ENCODE data around the gene TMEM187. TPM values are rescaled to one million over a fixed set of nuclear protein-coding genes. Genes with fewer than 3 reads are reported as not detected.
A peak's percentile ranks its signal among the peaks of the same experiment; 100 is the strongest.

Gene TMEM187
- total and polyA plus RNA-seq, 2 donors (not counting 3 experiments of a cell fraction or from before 2014, with no cell fraction given) = 2.6 to 15.7 TPM

- DNase-seq (ENCODE audit: low read depth, low spot score) (no peak), FAIRE-seq (peak; percentile 35)
- no peaks in the 10 kb centered on the region for H3K9me1 ChIP-seq (replicated peaks; ENCODE audit: control insufficient read depth, extremely low read depth, insufficient read depth, low read length)
- no TSS peak for BruUV-seq (replicated peaks)
- H3K4me2 ChIP-seq (ENCODE audit: insufficient read depth, low read length) = no peak overlapping the region
- dilution Hi-C loops (cut with MboI; ENCODE audit: extremely low pct_ligation_motif_present, low sequenced_read_pairs) = no loop called here
- no peaks in the 10 kb centered on the region for H3K79me2 ChIP-seq (ENCODE audit: control insufficient read depth, insufficient read depth, low read length)
- TF ChIP-seq MYC (IDR thresholded peaks at IDR 0.05; ENCODE audit: low read depth, low read length) = no peak
- TF ChIP-seq, protein P1, sequence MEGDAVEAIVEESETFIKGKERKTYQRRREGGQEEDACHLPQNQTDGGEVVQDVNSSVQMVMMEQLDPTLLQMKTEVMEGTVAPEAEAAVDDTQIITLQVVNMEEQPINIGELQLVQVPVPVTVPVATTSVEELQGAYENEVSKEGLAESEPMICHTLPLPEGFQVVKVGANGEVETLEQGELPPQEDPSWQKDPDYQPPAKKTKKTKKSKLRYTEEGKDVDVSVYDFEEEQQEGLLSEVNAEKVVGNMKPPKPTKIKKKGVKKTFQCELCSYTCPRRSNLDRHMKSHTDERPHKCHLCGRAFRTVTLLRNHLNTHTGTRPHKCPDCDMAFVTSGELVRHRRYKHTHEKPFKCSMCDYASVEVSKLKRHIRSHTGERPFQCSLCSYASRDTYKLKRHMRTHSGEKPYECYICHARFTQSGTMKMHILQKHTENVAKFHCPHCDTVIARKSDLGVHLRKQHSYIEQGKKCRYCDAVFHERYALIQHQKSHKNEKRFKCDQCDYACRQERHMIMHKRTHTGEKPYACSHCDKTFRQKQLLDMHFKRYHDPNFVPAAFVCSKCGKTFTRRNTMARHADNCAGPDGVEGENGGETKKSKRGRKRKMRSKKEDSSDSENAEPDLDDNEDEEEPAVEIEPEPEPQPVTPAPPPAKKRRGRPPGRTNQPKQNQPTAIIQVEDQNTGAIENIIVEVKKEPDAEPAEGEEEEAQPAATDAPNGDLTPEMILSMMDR (IDR thresholded peaks at IDR 0.05; ENCODE audit: extremely low read depth in 1 of 2, insufficient read depth in 1 of 2, low read depth in 1 of 2, low read length in 2 of 2) = no peak
- TF ChIP-seq FOS (IDR thresholded peaks at IDR 0.05; ENCODE audit: borderline replicate concordance, insufficient read depth, low read length) = no peak
- TF ChIP-seq, protein P2, sequence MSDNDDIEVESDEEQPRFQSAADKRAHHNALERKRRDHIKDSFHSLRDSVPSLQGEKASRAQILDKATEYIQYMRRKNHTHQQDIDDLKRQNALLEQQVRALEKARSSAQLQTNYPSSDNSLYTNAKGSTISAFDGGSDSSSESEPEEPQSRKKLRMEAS (IDR thresholded peaks at IDR 0.05; ENCODE audit: insufficient read depth, insufficient read length) = no peak
- no peak for TF ChIP-seq POLR2AphosphoS5 (IDR thresholded peaks at IDR 0.05; ENCODE audit: insufficient read depth, low read depth, low read length)
- H3K27me3 ChIP-seq (ENCODE audit: control insufficient read depth in 2 of 2, insufficient read depth in 2 of 2, low read length in 2 of 2) = no peaks in the 10 kb centered on the region
- no peaks in the 10 kb centered on the region for H4K20me1 ChIP-seq (replicated peaks; ENCODE audit: control insufficient read depth, extremely low read depth, insufficient read depth, low read length)
- no peaks in the 10 kb centered on the region for H3K36me3 ChIP-seq (ENCODE audit: control insufficient read depth in 2 of 2, extremely low read depth in 1 of 2, insufficient read depth in 2 of 2, low read length in 2 of 2)
- H3K9ac ChIP-seq (replicated peaks; ENCODE audit: extremely low read depth, insufficient read depth, low read length) = no peak overlapping the region
- no peaks in the 10 kb centered on the region for H3K9me3 ChIP-seq (replicated peaks; ENCODE audit: control insufficient read depth, insufficient read depth, low read length)
- POLR2A ChIA-PET = no interaction called here
- H3K4me3 ChIP-seq (replicated peaks in 1 of 3; ENCODE audit: insufficient read depth in 1 of 3, low read depth in 1 of 3, low read length in 3 of 3) = no peak overlapping the region
- intact Hi-C loops (cut with micrococcal nuclease) = no loop called here
- H2AFZ ChIP-seq (ENCODE audit: low read depth, low read length) = no peak overlapping the region
- CTCF ChIA-PET = interaction anchor here (0.6 to 1.7 kb wide), 3 partner anchors 10 to 39 kb away, joined by 3 to 8 read pairs (median 4); no protein-coding TSS in a partner anchor
- H3K4me1 ChIP-seq (ENCODE audit: control insufficient read depth, extremely low read depth, insufficient read depth, low read length) = no peaks in the 10 kb centered on the region
- no peak overlapping the region for H3K27ac ChIP-seq (ENCODE audit: insufficient read depth, low read depth, low read length)
Observed at GRCh38 chrX:154000051-154000450, 27.5 kb downstream of the TMEM187 start.

Data from endothelial cell of umbilical vein (primary cell).